Hepatocyte (in vitro differentiated cells): ENCODE results near the gene RIMBP2. TPM values are rescaled to one million over a fixed set of nuclear protein-coding genes. Genes with fewer than 3 reads are reported as not detected.

Experiments
- DNase-seq: peaks from one replicate; pipeline ENCODE4 v3.0.0-alpha.2; 2016; ENCODE audit warnings: low spot score
- H2AFZ ChIP-seq: fragments of 200-600 bp; sonication (generic); 2 replicates; pipeline ENCODE4 v1.6.0; 2016; ENCODE audit warnings: antibody characterized with exemption, mild to moderate bottlenecking
- H3K27ac ChIP-seq: fragments of 200-600 bp; sonication (generic); 2 replicates; pipeline ENCODE4 v1.5.1; 2016; ENCODE audit warnings: mild to moderate bottlenecking
- H3K27me3 ChIP-seq: fragments of 200-600 bp; sonication (generic); 2 replicates; pipeline ENCODE4 v1.6.1; 2016
- H3K36me3 ChIP-seq: fragments of 200-600 bp; sonication (generic); replicated peaks from 2 replicates; pipeline ENCODE4 v1.5.1; 2016; ENCODE audit warnings: low read depth; ENCODE audit not compliant: insufficient read depth
- H3K4me1 ChIP-seq: fragments of 200-600 bp; sonication (generic); 2 replicates; pipeline ENCODE4 v1.5.1; 2016; ENCODE audit warnings: mild to moderate bottlenecking, moderate library complexity; ENCODE audit not compliant: insufficient read depth
- H3K4me2 ChIP-seq: fragments of 200-600 bp; sonication (generic); 2 replicates; pipeline ENCODE4 v1.6.0; 2016
- H3K4me3 ChIP-seq: fragments of 200-600 bp; sonication (generic); 2 replicates; pipeline ENCODE4 v1.5.1; 2016; ENCODE audit warnings: mild to moderate bottlenecking
- H3K79me2 ChIP-seq: fragments of 200-600 bp; sonication (generic); 2 replicates; pipeline ENCODE4 v1.6.0; 2017; ENCODE audit warnings: mild to moderate bottlenecking
- H3K9me2 ChIP-seq: fragments of 200-600 bp; sonication (generic); replicated peaks from 2 replicates; pipeline ENCODE4 v1.6.0; 2017; ENCODE audit warnings: mild to moderate bottlenecking; ENCODE audit not compliant: insufficient read depth
- H3K9me3 ChIP-seq: fragments of 200-600 bp; sonication (generic); 2 replicates; pipeline ENCODE4 v1.5.1; 2016; ENCODE audit warnings: low read depth, mild to moderate bottlenecking
- H4K20me1 ChIP-seq: fragments of 200-600 bp; sonication (generic); 2 replicates; pipeline ENCODE4 v1.6.0; 2016; ENCODE audit warnings: mild to moderate bottlenecking; ENCODE audit not compliant: insufficient read depth, poor library complexity, severe bottlenecking
- EZH2 ChIP-seq: fragments of 200-600 bp; sonication (generic); IDR thresholded peaks from 2 replicates; pipeline ENCODE4 v1.6.1; 2016; ENCODE audit warnings: antibody characterized with exemption, mild to moderate bottlenecking, borderline replicate concordance
- EZH2phosphoT487 ChIP-seq: fragments of 200-600 bp; sonication (generic); IDR thresholded peaks from one replicate; pipeline ENCODE4 v1.6.1; 2018; ENCODE audit warnings: antibody characterized with exemption, mild to moderate bottlenecking, low read depth, moderate library complexity; ENCODE audit not compliant: unreplicated experiment, severe bottlenecking
- WGBS: methylation state at CpG from one replicate; pipeline ENCODE4 v1.1.6; 2016; ENCODE audit warnings: low lambda C conversion rate; ENCODE audit errors: missing lambda C conversion rate; 5-methylcytosine and 5-hydroxymethylcytosine counted together
- polyA plus RNA-seq: library from polyadenylated mRNA; unstranded; fragments of >200 nt; fragmentation: Nextera tagmentation; extraction: Ambion mirVana; gene quantifications from 2 replicates; pipeline ENCODE4 v1.2.1, GENCODE V29; 2016
- total RNA-seq: library from RNA; depleted of rRNA; stranded (reverse); fragments of >200 nt; gene quantifications from 2 replicates; pipeline ENCODE4 v1.2.3, GENCODE V29; 2014
- TF ChIP-seq, protein P1 (sequence below): fragments of 200-600 bp; sonication (generic); IDR thresholded peaks from 2 replicates; pipeline ENCODE4 v1.5.1; 2016; ENCODE audit warnings: antibody characterized with exemption, mild to moderate bottlenecking; ENCODE audit not compliant: poor library complexity

Gene RIMBP2
- total and polyA plus RNA-seq, 2 experiments from 2014 or later = 2.5 to 4.4 TPM

DNA sequence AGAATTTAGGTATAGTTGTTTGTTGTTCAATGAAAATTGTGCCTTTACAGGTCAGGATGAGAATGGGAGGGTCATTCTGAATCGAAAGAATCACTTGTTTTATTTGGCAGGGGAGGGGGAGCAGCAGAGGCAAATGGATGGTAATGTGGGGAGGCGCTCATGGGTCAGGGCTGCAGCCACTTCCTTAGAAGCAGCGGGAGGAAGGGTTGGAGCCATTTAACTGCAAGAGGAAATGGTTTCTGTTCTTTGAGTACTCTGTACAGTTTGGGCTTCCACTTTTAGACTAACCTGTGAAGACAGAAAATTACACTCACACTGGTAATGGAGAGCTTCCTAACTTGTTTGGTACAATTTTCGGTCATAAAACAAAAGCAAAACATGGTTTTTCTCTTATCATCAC lies 321.2 kb downstream of the RIMBP2 start:
- WGBS = 69% methylated on average over 4 of the region's 4 CpGs
- Histone ChIP-seq H3K27ac (no peak overlapping the region), H4K20me1 (no peaks in the 10 kb centered on the region), H3K79me2 (no peaks in the 10 kb centered on the region), H3K4me3 (no peak overlapping the region), H3K36me3 (no peaks in the 10 kb centered on the region), H3K9me2 (no peaks in the 10 kb centered on the region), H3K27me3 (no peaks in the 10 kb centered on the region), H3K4me2 (no peak overlapping the region), H3K9me3 (no peaks in the 10 kb centered on the region), H2AFZ (no peak overlapping the region), H3K4me1 (no peaks in the 10 kb centered on the region)
- no peak for TF ChIP-seq EZH2phosphoT487
- no peak for TF ChIP-seq EZH2
- TF ChIP-seq, protein P1, sequence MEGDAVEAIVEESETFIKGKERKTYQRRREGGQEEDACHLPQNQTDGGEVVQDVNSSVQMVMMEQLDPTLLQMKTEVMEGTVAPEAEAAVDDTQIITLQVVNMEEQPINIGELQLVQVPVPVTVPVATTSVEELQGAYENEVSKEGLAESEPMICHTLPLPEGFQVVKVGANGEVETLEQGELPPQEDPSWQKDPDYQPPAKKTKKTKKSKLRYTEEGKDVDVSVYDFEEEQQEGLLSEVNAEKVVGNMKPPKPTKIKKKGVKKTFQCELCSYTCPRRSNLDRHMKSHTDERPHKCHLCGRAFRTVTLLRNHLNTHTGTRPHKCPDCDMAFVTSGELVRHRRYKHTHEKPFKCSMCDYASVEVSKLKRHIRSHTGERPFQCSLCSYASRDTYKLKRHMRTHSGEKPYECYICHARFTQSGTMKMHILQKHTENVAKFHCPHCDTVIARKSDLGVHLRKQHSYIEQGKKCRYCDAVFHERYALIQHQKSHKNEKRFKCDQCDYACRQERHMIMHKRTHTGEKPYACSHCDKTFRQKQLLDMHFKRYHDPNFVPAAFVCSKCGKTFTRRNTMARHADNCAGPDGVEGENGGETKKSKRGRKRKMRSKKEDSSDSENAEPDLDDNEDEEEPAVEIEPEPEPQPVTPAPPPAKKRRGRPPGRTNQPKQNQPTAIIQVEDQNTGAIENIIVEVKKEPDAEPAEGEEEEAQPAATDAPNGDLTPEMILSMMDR = no peak
- no peak for DNase-seq

DNA sequence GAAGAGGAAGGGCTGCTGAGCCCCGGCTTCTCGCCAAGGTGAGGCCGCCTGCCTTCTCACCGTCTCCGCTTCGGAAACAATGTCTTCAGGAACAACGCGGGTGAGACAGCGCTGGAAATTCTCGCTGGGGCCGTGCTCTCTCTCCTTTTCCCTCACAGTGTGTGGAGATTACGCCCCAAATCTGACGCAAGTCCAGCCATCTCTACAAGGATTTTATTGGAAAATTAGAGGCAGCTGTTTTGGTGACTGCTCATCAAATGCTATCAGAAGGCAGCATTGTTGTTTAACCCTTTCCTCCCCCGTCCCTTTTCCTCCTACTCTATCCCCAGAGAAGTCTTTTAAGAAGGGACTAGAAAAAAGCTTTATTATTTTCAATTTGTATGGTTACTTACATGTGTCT lies 324.9 kb downstream of the RIMBP2 start:
- no peak overlapping the region for H2AFZ ChIP-seq
- H3K4me1 ChIP-seq = no peaks in the 10 kb centered on the region
- DNase-seq = no peak
- no peaks in the 10 kb centered on the region for H3K9me3 ChIP-seq
- no peak overlapping the region for H3K27ac ChIP-seq
- no peaks in the 10 kb centered on the region for H3K9me2 ChIP-seq
- no peak overlapping the region for H3K4me2 ChIP-seq
- peaks cover 5% of the 10 kb centered on the region for H3K27me3 ChIP-seq
- 58% methylated on average over 14 of the region's 14 CpGs for WGBS
- H3K36me3 ChIP-seq = no peaks in the 10 kb centered on the region
- no peaks in the 10 kb centered on the region for H3K79me2 ChIP-seq
- no peaks in the 10 kb centered on the region for H4K20me1 ChIP-seq
- no peak overlapping the region for H3K4me3 ChIP-seq
- TF ChIP-seq EZH2 = no peak

DNA sequence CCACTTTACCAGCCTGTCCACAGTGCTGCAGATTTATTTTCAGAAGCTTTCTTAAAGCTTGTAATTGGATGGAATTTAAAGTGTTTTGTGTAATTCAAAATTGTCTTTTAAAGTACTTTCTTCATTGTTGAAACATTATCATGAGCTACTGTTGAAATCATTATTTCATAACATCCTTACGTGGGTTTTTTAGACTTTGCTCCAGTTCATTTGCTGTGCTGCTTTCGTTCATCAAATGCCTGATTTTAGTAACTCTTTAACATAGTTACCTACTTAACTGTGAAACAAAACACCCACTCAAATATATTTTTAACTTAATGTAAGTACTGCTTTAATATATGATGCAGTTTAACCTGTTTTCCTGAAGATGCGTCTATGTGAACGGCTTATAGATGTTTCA lies 330.9 kb downstream of the RIMBP2 start:
- DNase-seq = no peak
- Histone ChIP-seq H3K4me2 (no peak overlapping the region), H3K79me2 (no peaks in the 10 kb centered on the region), H3K4me1 (no peaks in the 10 kb centered on the region), H4K20me1 (no peaks in the 10 kb centered on the region), H3K27ac (no peak overlapping the region), H3K9me3 (no peaks in the 10 kb centered on the region), H2AFZ (no peak overlapping the region), H3K27me3 (peaks cover 8% of the 10 kb centered on the region), H3K9me2 (no peaks in the 10 kb centered on the region), H3K4me3 (no peak overlapping the region), H3K36me3 (no peaks in the 10 kb centered on the region)
- 74% methylated on average over 4 of the region's 4 CpGs for WGBS
- TF ChIP-seq EZH2 = no peak
- TF ChIP-seq, protein P1 = no peak
- no peak for TF ChIP-seq EZH2phosphoT487

DNA sequence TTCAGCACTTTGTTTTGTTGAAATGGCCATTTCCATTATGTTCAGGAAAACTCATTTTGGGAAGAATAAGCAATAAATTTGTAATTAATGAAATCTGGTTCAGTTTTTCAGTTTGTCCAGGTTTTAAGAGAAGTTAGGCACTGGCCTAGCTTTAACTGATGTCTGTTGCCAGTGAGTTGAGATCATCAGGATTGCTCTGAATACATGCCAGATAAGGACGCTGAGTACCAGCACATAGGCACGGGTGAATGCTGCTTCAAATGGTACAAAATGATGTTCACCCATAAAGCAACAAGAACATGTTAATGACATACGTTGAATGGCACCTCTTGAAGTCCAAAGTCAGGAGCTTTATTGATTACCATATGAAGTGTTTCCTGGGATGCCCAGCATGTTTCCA lies 331.9 kb downstream of the RIMBP2 start:
- H3K27ac ChIP-seq = no peak overlapping the region
- no peaks in the 10 kb centered on the region for H3K9me3 ChIP-seq
- TF ChIP-seq EZH2phosphoT487 (no peak), EZH2 (no peak)
- TF ChIP-seq, protein P1 = no peak
- no peaks in the 10 kb centered on the region for H3K36me3 ChIP-seq
- peaks cover 5% of the 10 kb centered on the region for H3K27me3 ChIP-seq
- H3K79me2 ChIP-seq = no peaks in the 10 kb centered on the region
- H4K20me1 ChIP-seq = no peaks in the 10 kb centered on the region
- no peaks in the 10 kb centered on the region for H3K9me2 ChIP-seq
- DNase-seq = no peak
- H2AFZ ChIP-seq = no peak overlapping the region
- H3K4me3 ChIP-seq = no peak overlapping the region
- no peak overlapping the region for H3K4me2 ChIP-seq
- 71% methylated on average over 3 of the region's 3 CpGs for WGBS
- H3K4me1 ChIP-seq = no peaks in the 10 kb centered on the region
